Neural cell (in vitro differentiated cells): ENCODE results near the gene TMED6. TPM values are rescaled to one million over a fixed set of nuclear protein-coding genes. Genes with fewer than 3 reads are reported as not detected.

Experiments
- H2AFZ ChIP-seq: fragments of 200-600, 300-800 bp; sonication (generic), shearing (Covaris generic); 2 replicates; pipeline ENCODE4 v1.6.0; 2014; ENCODE audit warnings: low read depth, mild to moderate bottlenecking, antibody characterized with exemption, low read length, moderate library complexity
- H3F3A ChIP-seq: fragments of 200-600 bp; shearing (Covaris generic); 2 replicates; pipeline ENCODE4 v1.6.1; 2016; ENCODE audit warnings: mild to moderate bottlenecking, moderate library complexity, mixed read lengths, antibody characterized with exemption, low read length; ENCODE audit not compliant: insufficient read depth, poor library complexity, severe bottlenecking
- H3K27ac ChIP-seq: fragments of 200-600, 300-800 bp; sonication (generic), shearing (Covaris generic); 2 replicates; pipeline ENCODE4 v1.5.1; 2014; ENCODE audit warnings: mild to moderate bottlenecking, low read length, moderate library complexity
- H3K27me3 ChIP-seq: fragments of 300-800, 200-600 bp; sonication (generic), shearing (Covaris generic); 2 replicates; pipeline ENCODE4 v1.6.0; 2014; ENCODE audit warnings: mild to moderate bottlenecking, low read depth, low read length, moderate library complexity; ENCODE audit not compliant: insufficient read depth
- H3K36me3 ChIP-seq: fragments of 300-800, 200-600 bp; sonication (generic), shearing (Covaris generic); 2 replicates; pipeline ENCODE4 v1.5.1; 2014; ENCODE audit warnings: mild to moderate bottlenecking, antibody characterized with exemption, low read length, moderate library complexity; ENCODE audit not compliant: insufficient read depth
- H3K4me2 ChIP-seq: fragments of 300-800, 200-600 bp; sonication (generic), shearing (Covaris generic); 2 replicates; pipeline ENCODE4 v1.6.0; 2014; ENCODE audit warnings: mild to moderate bottlenecking, low read length
- H3K4me3 ChIP-seq: fragments of 300-800, 200-600 bp; sonication (generic), shearing (Covaris generic); 2 replicates; pipeline ENCODE4 v1.5.1; 2014; ENCODE audit warnings: mild to moderate bottlenecking, low read length, moderate library complexity
- H3K79me2 ChIP-seq: fragments of 200-600 bp; shearing (Covaris generic); replicated peaks from 2 replicates; pipeline ENCODE4 v1.6.0; 2014; ENCODE audit warnings: mild to moderate bottlenecking, low read length, moderate library complexity; ENCODE audit not compliant: insufficient read depth
- H3K9ac ChIP-seq: fragments of 300-800, 200-600 bp; sonication (generic), shearing (Covaris generic); 2 replicates; pipeline ENCODE4 v1.6.1; 2016; ENCODE audit warnings: mild to moderate bottlenecking, low read length, mixed read lengths
- H3K9me2 ChIP-seq: fragments of 200-600 bp; shearing (Covaris generic); 2 replicates; pipeline ENCODE4 v1.6.1; 2016; ENCODE audit warnings: mild to moderate bottlenecking, low read length, mixed read lengths; ENCODE audit not compliant: insufficient read depth
- H3K9me3 ChIP-seq: fragments of 200-600, 300-800 bp; sonication (generic), shearing (Covaris generic); 2 replicates; pipeline ENCODE4 v1.6.1; 2016; ENCODE audit warnings: mild to moderate bottlenecking, mixed run types, low read length, moderate library complexity, mixed read lengths
- H4K20me1 ChIP-seq: fragments of 200-600 bp; shearing (Covaris generic); 2 replicates; pipeline ENCODE4 v1.6.1; 2016; ENCODE audit warnings: mild to moderate bottlenecking, mixed run types; ENCODE audit not compliant: insufficient read depth
- CTCF ChIP-seq: fragments of 450-650 bp; IDR thresholded peaks from 2 replicates; pipeline ENCODE4 v1.5.1; 2014; ENCODE audit warnings: antibody characterized with exemption, mild to moderate bottlenecking, moderate library complexity; ENCODE audit not compliant: poor library complexity, severe bottlenecking
- EP300 ChIP-seq: fragments of 450-650 bp; conservative IDR thresholded peaks from 2 replicates; pipeline ENCODE4 v1.6.1; 2014; ENCODE audit warnings: antibody characterized with exemption, mild to moderate bottlenecking, moderate library complexity; ENCODE audit not compliant: poor library complexity, severe bottlenecking
- EZH2 ChIP-seq: fragments of 200-600, 300-800 bp; shearing (Covaris generic), sonication (generic); IDR thresholded peaks from 2 replicates; pipeline ENCODE4 v1.6.1; 2014; ENCODE audit warnings: antibody characterized with exemption, low read length, borderline replicate concordance, mild to moderate bottlenecking; ENCODE audit not compliant: insufficient read depth, poor library complexity, severe bottlenecking
- MXI1 ChIP-seq: fragments of 450-650 bp; conservative IDR thresholded peaks from 2 replicates; pipeline ENCODE4 v1.6.1; 2014; ENCODE audit warnings: antibody characterized with exemption, mild to moderate bottlenecking; ENCODE audit not compliant: poor library complexity, severe bottlenecking
- POLR2AphosphoS5 ChIP-seq: IDR thresholded peaks from 2 replicates; pipeline ENCODE4 v1.6.1; 2012
- RAD21 ChIP-seq: fragments of 450-650 bp; conservative IDR thresholded peaks from 2 replicates; pipeline ENCODE4 v1.6.1; 2014; ENCODE audit warnings: antibody characterized with exemption, mild to moderate bottlenecking, moderate library complexity
- REST ChIP-seq: IDR thresholded peaks from 2 replicates; pipeline ENCODE4 v1.6.1; 2012; ENCODE audit warnings: borderline replicate concordance
- SMC3 ChIP-seq: fragments of 450-650 bp; conservative IDR thresholded peaks from 2 replicates; pipeline ENCODE4 v1.6.1; 2014; ENCODE audit warnings: antibody characterized with exemption, mild to moderate bottlenecking, moderate library complexity; ENCODE audit not compliant: poor library complexity
- TAF1 ChIP-seq: IDR thresholded peaks from 2 replicates; pipeline ENCODE4 v1.6.1; 2012; ENCODE audit warnings: low read depth
- polyA plus RNA-seq: library from polyadenylated mRNA; depleted of rRNA; stranded (reverse); fragments of >200 nt; gene quantifications from 2 replicates; pipeline ENCODE4 v1.2.3, GENCODE V29; 2014

TMED6 gene
- polyA plus RNA-seq, 1 donor from 2014 or later, result not detected

GRCh38 chr16:69314534-69314933, 37.1 kb downstream of the TMED6 start (continued):
- no peak for TF ChIP-seq EP300
- TF ChIP-seq CTCF, result no peak

DNA sequence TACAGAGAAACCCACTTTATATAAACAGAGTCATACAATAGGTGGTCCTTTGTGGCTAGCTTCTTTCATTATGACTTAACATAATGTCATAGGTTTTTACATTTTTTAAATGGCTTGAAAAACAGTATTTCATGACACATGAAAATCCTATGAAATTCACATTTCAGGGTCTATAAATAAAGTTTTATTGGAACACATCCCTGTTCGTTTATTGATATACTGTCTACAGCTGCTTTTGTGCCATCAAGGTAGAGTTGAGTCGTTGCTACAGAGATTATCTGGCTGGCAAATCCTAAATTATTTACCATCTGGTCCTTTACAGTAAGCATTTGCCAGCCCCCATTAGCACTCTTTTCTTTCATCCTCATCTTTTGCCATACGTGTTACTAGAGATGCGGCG, 38.1 kb downstream of the TMED6 start:
- Histone ChIP-seq H3K27ac (no peak overlapping the region), H3K9me3 (no peaks in the 10 kb centered on the region), H3K9me2 (no peaks in the 10 kb centered on the region), H3K4me3 (no peak overlapping the region), H3F3A (no peaks in the 10 kb centered on the region), H3K36me3 (peaks cover 7% of the 10 kb centered on the region), H4K20me1 (no peaks in the 10 kb centered on the region), H3K27me3 (no peaks in the 10 kb centered on the region), H3K4me2 (no peak overlapping the region), H3K79me2 (peaks cover 21% of the 10 kb centered on the region), H3K9ac (no peak overlapping the region), H2AFZ (no peak overlapping the region)
- no peak for TF ChIP-seq MXI1
- TF ChIP-seq EZH2, result no peak
- TF ChIP-seq CTCF, result no peak
- no peak for TF ChIP-seq EP300
- TF ChIP-seq SMC3, result no peak
- TF ChIP-seq TAF1, result no peak
- TF ChIP-seq POLR2AphosphoS5, result no peak
- no peak for TF ChIP-seq RAD21
- no peak for TF ChIP-seq REST
